Fibroblast of lung (primary cell): ENCODE measurements around the gene TLNRD1. TPM values are rescaled to one million over a fixed set of nuclear protein-coding genes. Genes with fewer than 3 reads are reported as not detected.

Experiments used
- DNase-seq, 2 donors: peaks; one replicate each; pipeline versions ENCODE4 v3.0.0 to v3.0.0-alpha.2; 2010; ENCODE audit warnings: low read depth in 2 of 2
- H2AFZ ChIP-seq: 2 replicates; pipeline ENCODE4 v1.5.1; 2012; ENCODE audit warnings: low read length, control low read depth, inconsistent platforms
- H3K27ac ChIP-seq: 2 replicates; pipeline ENCODE4 v1.5.1; 2011; ENCODE audit warnings: low read length, control low read depth; ENCODE audit not compliant: insufficient read depth
- H3K27me3 ChIP-seq: 2 replicates; pipeline ENCODE4 v1.5.1; 2011; ENCODE audit warnings: mild to moderate bottlenecking, low read length; ENCODE audit not compliant: control insufficient read depth, insufficient read depth
- H3K36me3 ChIP-seq: 2 replicates; pipeline ENCODE4 v1.5.1; 2011; ENCODE audit warnings: low read length; ENCODE audit not compliant: control insufficient read depth, insufficient read depth
- H3K4me1 ChIP-seq: 2 replicates; pipeline ENCODE4 v1.5.1; 2011; ENCODE audit warnings: low read length; ENCODE audit not compliant: control insufficient read depth, insufficient read depth; ENCODE audit errors: extremely low read depth
- H3K4me2 ChIP-seq: 2 replicates; pipeline ENCODE4 v1.5.1; 2011; ENCODE audit warnings: low read length, control low read depth; ENCODE audit not compliant: insufficient read depth; ENCODE audit errors: extremely low read depth
- H3K4me3 ChIP-seq, 4 experiments: fragments of 200-600 bp in 1 of 4; sonication (generic) in 1 of 4; replicated peaks in 1 of 4; 2 replicates each; pipeline ENCODE4 v1.5.1; 2011 to 2016; ENCODE audit warnings: low read length in 4 of 4, low read depth in 3 of 4, mild to moderate bottlenecking in 3 of 4, control low read depth in 2 of 4, inconsistent platforms in 1 of 4, mixed read lengths in 1 of 4; ENCODE audit not compliant: insufficient read depth in 1 of 4; ENCODE audit errors: control extremely low read depth in 1 of 4
- H3K79me2 ChIP-seq: 2 replicates; pipeline ENCODE4 v1.5.1; 2012; ENCODE audit warnings: mild to moderate bottlenecking, low read length, inconsistent platforms; ENCODE audit not compliant: control insufficient read depth, insufficient read depth
- H3K9ac ChIP-seq: 2 replicates; pipeline ENCODE4 v1.5.1; 2011; ENCODE audit warnings: mild to moderate bottlenecking, low read length, control low read depth; ENCODE audit not compliant: insufficient read depth
- H3K9me3 ChIP-seq: 2 replicates; pipeline ENCODE4 v1.5.1; 2012; ENCODE audit warnings: low read depth, low read length; ENCODE audit not compliant: control insufficient read depth, insufficient read depth
- H4K20me1 ChIP-seq: 2 replicates; pipeline ENCODE4 v1.5.1; 2011; ENCODE audit warnings: low read length; ENCODE audit not compliant: control insufficient read depth, insufficient read depth; ENCODE audit errors: extremely low read depth
- CTCF ChIP-seq, 2 donors: IDR thresholded peaks in 1 of 2; conservative IDR thresholded peaks in 1 of 2; 1 replicate in 1 of 2; 2 replicates in 1 of 2; pipeline ENCODE4 v1.5.1; 2011 to 2012; ENCODE audit warnings: low read length in 2 of 2, control low read depth in 1 of 2, inconsistent platforms in 1 of 2, low read depth in 1 of 2, mild to moderate bottlenecking in 1 of 2
- EZH2 ChIP-seq: IDR thresholded peaks from 2 replicates; pipeline ENCODE4 v1.5.1; 2012; ENCODE audit warnings: low read length, control low read depth, mild to moderate bottlenecking; ENCODE audit errors: missing control alignments
- polyA plus RNA-seq, 2 donors: library from polyadenylated mRNA; depleted of rRNA in 1 of 2; stranded (reverse) in 1 of 2; unstranded in 1 of 2; fragments of >200 nt; gene quantifications; 2 replicates each; pipeline ENCODE4 v1.2.1, GENCODE V29; 2011 to 2012; ENCODE audit warnings: missing spikeins in 1 of 2
- total RNA-seq: library from RNA; depleted of rRNA; stranded (reverse); fragments of >200 nt; gene quantifications from 2 replicates; pipeline ENCODE4 v1.2.1, GENCODE V29; 2014

TLNRD1 gene
- total and polyA plus RNA-seq, 2 donors (not counting 1 experiment from before 2014, with no cell fraction given): 3.3 to 4.3 TPM

- no peaks in the 10 kb centered on the region for H3K79me2 ChIP-seq
- no peak for TF ChIP-seq CTCF (conservative IDR thresholded peaks at IDR 0.05 in 1 of 2, IDR thresholded peaks at IDR 0.05 in 1 of 2; ENCODE audit: low read depth in 1 of 2, low read length in 2 of 2)
- DNase-seq: no peak
- no peak overlapping the region for H2AFZ ChIP-seq
- no peak overlapping the region for H3K27ac ChIP-seq
- no peaks in the 10 kb centered on the region for H4K20me1 ChIP-seq
- no peaks in the 10 kb centered on the region for H3K9me3 ChIP-seq
- no peaks in the 10 kb centered on the region for H3K4me1 ChIP-seq
- no peak overlapping the region for H3K9ac ChIP-seq
- no peaks in the 10 kb centered on the region for H3K27me3 ChIP-seq
- H3K4me3 ChIP-seq: no peak overlapping the region
- no peak overlapping the region for H3K4me2 ChIP-seq
- H3K36me3 ChIP-seq: no peaks in the 10 kb centered on the region
Observed at GRCh38 chr15:81013396-81013929, 12.7 kb downstream of the TLNRD1 start.

DNA sequence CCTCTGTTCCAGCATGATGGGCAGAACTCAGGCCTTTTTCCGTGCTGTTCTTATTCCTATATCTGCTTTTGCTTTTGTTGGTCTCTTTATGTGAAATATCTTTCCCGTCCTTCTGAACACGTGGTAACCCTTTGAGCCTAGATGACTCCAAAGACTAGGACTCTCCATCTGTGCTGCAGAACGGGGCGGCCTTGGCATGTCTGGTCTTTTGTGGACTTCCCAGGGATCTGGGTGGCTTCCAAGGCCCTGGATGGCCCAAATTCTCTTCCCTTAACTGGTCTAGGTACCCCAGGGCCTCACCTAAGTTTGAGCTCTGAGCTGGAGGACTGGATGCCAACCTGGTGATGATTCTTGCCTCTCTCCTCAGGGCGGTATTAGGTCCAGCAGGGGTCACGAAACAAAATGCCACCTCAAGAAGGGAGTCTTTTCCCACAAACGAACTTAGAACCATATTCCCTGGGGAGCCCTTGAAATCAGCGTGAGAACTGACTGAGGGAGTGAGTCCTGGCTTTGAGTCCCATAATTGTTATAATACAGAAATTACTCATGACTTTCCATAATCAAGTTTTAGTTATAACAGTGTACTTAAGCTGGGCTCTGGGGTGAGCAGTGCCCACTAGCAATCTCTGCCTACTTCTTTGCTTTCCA, 13.8 kb downstream of the TLNRD1 start:
- no peaks in the 10 kb centered on the region for H3K27me3 ChIP-seq
- no peaks in the 10 kb centered on the region for H3K9me3 ChIP-seq
- TF ChIP-seq EZH2 (no peak), CTCF (conservative IDR thresholded peaks at IDR 0.05 in 1 of 2, IDR thresholded peaks at IDR 0.05 in 1 of 2; ENCODE audit: low read depth in 1 of 2, low read length in 2 of 2) (no peak)
- no peaks in the 10 kb centered on the region for H3K4me1 ChIP-seq
- H2AFZ ChIP-seq: no peak overlapping the region
- no peak overlapping the region for H3K27ac ChIP-seq
- no peak overlapping the region for H3K4me3 ChIP-seq
- no peaks in the 10 kb centered on the region for H3K36me3 ChIP-seq
- H3K9ac ChIP-seq: no peak overlapping the region
- no peak overlapping the region for H3K4me2 ChIP-seq
- DNase-seq: no peak
- H4K20me1 ChIP-seq: no peaks in the 10 kb centered on the region
- no peaks in the 10 kb centered on the region for H3K79me2 ChIP-seq

DNA sequence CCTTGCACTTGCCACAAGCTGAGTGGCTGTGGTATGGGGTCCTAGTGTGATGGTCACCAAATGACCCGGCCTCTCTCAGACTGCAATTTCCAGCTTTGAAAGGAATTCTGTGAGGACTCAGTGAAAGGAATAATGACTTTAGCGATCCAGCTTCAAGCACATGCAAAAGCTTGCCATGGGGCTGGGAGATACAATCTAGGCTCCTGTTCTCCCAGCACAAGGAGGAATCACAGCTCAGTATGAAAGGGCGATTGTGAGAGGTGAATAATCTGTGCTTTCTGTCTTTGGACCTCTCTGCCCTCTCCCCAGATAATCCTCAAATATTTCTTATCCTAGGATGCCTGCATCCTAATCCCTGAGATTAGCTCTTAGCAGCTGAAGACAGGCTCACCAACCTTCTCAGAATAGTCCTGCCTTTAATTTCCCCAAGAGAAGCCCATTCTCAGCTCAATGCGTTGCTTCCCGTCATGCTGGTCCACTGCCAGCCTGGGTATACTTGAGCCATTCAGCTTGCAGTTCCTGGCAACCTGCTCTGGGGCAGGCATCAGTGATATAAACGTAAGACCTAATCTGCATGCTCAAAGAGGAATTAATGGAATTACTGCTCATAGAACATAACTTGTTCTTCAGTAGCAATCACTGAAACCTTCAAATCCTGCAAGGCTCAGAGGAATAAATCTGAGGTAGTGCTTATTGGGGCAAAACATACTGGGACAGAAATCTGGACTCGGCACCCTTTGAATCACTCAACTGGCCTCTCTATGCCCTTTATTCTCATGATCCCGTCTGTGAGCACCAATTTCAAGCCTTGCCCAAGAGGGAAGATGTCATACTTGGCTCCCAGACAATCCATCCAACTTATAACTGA, 15.1 kb downstream of the TLNRD1 start:
- TF ChIP-seq EZH2 (no peak), CTCF (conservative IDR thresholded peaks at IDR 0.05 in 1 of 2, IDR thresholded peaks at IDR 0.05 in 1 of 2; ENCODE audit: low read depth in 1 of 2, low read length in 2 of 2) (no peak)
- H3K9ac ChIP-seq: no peak overlapping the region
- no peaks in the 10 kb centered on the region for H4K20me1 ChIP-seq
- no peaks in the 10 kb centered on the region for H3K9me3 ChIP-seq
- H3K4me2 ChIP-seq: no peak overlapping the region
- no peaks in the 10 kb centered on the region for H3K4me1 ChIP-seq
- H3K4me3 ChIP-seq: no peak overlapping the region
- DNase-seq: peak in 1 of 2 donors; percentile 10
- H3K79me2 ChIP-seq: no peaks in the 10 kb centered on the region
- no peak overlapping the region for H3K27ac ChIP-seq
- no peaks in the 10 kb centered on the region for H3K27me3 ChIP-seq
- no peaks in the 10 kb centered on the region for H3K36me3 ChIP-seq
- H2AFZ ChIP-seq: no peak overlapping the region
